GM23338 (cell line): ENCODE data around the gene SNRPA1.

Experiments used
- CTCF ChIP-seq, 2 experiments: fragments of 200-600 bp in 1 of 2; sonication (generic) in 1 of 2; conservative IDR thresholded peaks; 2 replicates each; pipeline versions ENCODE4 v1.5.1 to v1.6.1; 2016 to 2017; ENCODE audit warnings: antibody characterized with exemption in 2 of 2, low read depth in 2 of 2, mild to moderate bottlenecking in 2 of 2, moderate library complexity in 1 of 2
- EZH2 ChIP-seq: fragments of 200-600 bp; sonication (generic); IDR thresholded peaks from one replicate; pipeline ENCODE4 v1.8.0; 2017; ENCODE audit warnings: antibody characterized with exemption, mild to moderate bottlenecking, low read depth; ENCODE audit not compliant: unreplicated experiment
- EZH2phosphoT487 ChIP-seq: fragments of 200-600 bp; sonication (generic); IDR thresholded peaks from one replicate; pipeline ENCODE4 v1.8.1; 2018; ENCODE audit warnings: antibody characterized with exemption; ENCODE audit not compliant: unreplicated experiment
- POLR2AphosphoS5 ChIP-seq: IDR thresholded peaks from 2 replicates; pipeline ENCODE4 v1.6.1; 2016; ENCODE audit warnings: antibody characterized with exemption, low read depth
- STAT1 ChIP-seq: IDR thresholded peaks from one replicate; pipeline ENCODE4 v1.6.1; 2016; ENCODE audit warnings: antibody characterized with exemption; ENCODE audit not compliant: unreplicated experiment
- TF ChIP-seq, protein P1 (sequence below): IDR thresholded peaks from 2 replicates; pipeline ENCODE4 v1.6.1; 2016; ENCODE audit warnings: antibody characterized with exemption
- TF ChIP-seq, protein P2 (sequence below): IDR thresholded peaks from one replicate; pipeline ENCODE4 v1.6.1; 2018; ENCODE audit warnings: antibody characterized with exemption; ENCODE audit not compliant: unreplicated experiment

- TF ChIP-seq CTCF (conservative IDR thresholded peaks at IDR 0.05; ENCODE audit: low read depth in 2 of 2), result no peak
- no peak for TF ChIP-seq POLR2AphosphoS5
- no peak for TF ChIP-seq EZH2phosphoT487
- TF ChIP-seq, protein P1, sequence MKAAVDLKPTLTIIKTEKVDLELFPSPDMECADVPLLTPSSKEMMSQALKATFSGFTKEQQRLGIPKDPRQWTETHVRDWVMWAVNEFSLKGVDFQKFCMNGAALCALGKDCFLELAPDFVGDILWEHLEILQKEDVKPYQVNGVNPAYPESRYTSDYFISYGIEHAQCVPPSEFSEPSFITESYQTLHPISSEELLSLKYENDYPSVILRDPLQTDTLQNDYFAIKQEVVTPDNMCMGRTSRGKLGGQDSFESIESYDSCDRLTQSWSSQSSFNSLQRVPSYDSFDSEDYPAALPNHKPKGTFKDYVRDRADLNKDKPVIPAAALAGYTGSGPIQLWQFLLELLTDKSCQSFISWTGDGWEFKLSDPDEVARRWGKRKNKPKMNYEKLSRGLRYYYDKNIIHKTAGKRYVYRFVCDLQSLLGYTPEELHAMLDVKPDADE, result no peak
- TF ChIP-seq, protein P2, sequence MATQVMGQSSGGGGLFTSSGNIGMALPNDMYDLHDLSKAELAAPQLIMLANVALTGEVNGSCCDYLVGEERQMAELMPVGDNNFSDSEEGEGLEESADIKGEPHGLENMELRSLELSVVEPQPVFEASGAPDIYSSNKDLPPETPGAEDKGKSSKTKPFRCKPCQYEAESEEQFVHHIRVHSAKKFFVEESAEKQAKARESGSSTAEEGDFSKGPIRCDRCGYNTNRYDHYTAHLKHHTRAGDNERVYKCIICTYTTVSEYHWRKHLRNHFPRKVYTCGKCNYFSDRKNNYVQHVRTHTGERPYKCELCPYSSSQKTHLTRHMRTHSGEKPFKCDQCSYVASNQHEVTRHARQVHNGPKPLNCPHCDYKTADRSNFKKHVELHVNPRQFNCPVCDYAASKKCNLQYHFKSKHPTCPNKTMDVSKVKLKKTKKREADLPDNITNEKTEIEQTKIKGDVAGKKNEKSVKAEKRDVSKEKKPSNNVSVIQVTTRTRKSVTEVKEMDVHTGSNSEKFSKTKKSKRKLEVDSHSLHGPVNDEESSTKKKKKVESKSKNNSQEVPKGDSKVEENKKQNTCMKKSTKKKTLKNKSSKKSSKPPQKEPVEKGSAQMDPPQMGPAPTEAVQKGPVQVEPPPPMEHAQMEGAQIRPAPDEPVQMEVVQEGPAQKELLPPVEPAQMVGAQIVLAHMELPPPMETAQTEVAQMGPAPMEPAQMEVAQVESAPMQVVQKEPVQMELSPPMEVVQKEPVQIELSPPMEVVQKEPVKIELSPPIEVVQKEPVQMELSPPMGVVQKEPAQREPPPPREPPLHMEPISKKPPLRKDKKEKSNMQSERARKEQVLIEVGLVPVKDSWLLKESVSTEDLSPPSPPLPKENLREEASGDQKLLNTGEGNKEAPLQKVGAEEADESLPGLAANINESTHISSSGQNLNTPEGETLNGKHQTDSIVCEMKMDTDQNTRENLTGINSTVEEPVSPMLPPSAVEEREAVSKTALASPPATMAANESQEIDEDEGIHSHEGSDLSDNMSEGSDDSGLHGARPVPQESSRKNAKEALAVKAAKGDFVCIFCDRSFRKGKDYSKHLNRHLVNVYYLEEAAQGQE, result no peak
- no peak for TF ChIP-seq EZH2
- TF ChIP-seq STAT1, result no peak
Measured at GRCh38 chr15:101315736-101316135, 20.7 kb upstream of the SNRPA1 start.
